Small intestine (tissue), 7 donors: ENCODE measurements around the gene FBXO41. TPM values are rescaled to one million over a fixed set of nuclear protein-coding genes. Genes with fewer than 3 reads are reported as not detected.
"Not testable (repeated sequence)": the region's sequence is repeated elsewhere in the genome, so short reads cannot be mapped to it uniquely, and the experiment has no call there.

Source experiments
- DNase-seq, 2 donors: peaks; one replicate each; pipeline versions ENCODE4 v3.0.0 to v3.0.0-alpha.2; 2013
- FAIRE-seq: peaks from 2 replicates; lab custom pipeline; 2012; peaks lifted over from hg19 to GRCh38; lab: Jason Lieb, UNC
- H3K27ac ChIP-seq, 3 donors: one replicate each; pipeline ENCODE4 v1.5.1; 2013; ENCODE audit warnings: low read length in 2 of 3, mild to moderate bottlenecking in 2 of 3, control low read depth in 1 of 3, inconsistent platforms in 1 of 3, low read depth in 1 of 3, moderate library complexity in 1 of 3
- H3K27me3 ChIP-seq, 3 donors: one replicate each; pipeline ENCODE4 v1.6.1; 2013; ENCODE audit warnings: low read length in 3 of 3, inconsistent platforms in 1 of 3; ENCODE audit not compliant: control insufficient read depth in 3 of 3, insufficient read depth in 3 of 3
- H3K36me3 ChIP-seq, 3 donors: one replicate each; pipeline ENCODE4 v1.6.1; 2013; ENCODE audit warnings: low read length in 3 of 3, inconsistent platforms in 1 of 3, low read depth in 1 of 3, mild to moderate bottlenecking in 1 of 3, moderate library complexity in 1 of 3; ENCODE audit not compliant: control insufficient read depth in 3 of 3, insufficient read depth in 2 of 3
- H3K4me1 ChIP-seq, 3 donors: one replicate each; pipeline ENCODE4 v1.6.1; 2013; ENCODE audit warnings: low read length in 2 of 3, inconsistent platforms in 1 of 3, low read depth in 1 of 3, mild to moderate bottlenecking in 1 of 3, moderate library complexity in 1 of 3; ENCODE audit not compliant: control insufficient read depth in 3 of 3, insufficient read depth in 2 of 3
- H3K4me3 ChIP-seq, 3 donors: one replicate each; pipeline ENCODE4 v1.5.1; 2013; ENCODE audit warnings: low read length in 3 of 3, control low read depth in 1 of 3, inconsistent platforms in 1 of 3, low read depth in 1 of 3, mild to moderate bottlenecking in 1 of 3, moderate library complexity in 1 of 3
- H3K9me3 ChIP-seq, 2 donors: one replicate each; pipeline ENCODE4 v1.6.1; 2013; ENCODE audit warnings: low read depth in 1 of 2, low read length in 1 of 2; ENCODE audit not compliant: control insufficient read depth in 2 of 2, insufficient read depth in 1 of 2
- WGBS, 3 donors: extraction: QIAGEN DNeasy Blood & Tissue Kit; methylation state at CpG; one replicate each; pipeline ENCODE4 v1.1.7; 2013; 5-methylcytosine and 5-hydroxymethylcytosine counted together
- polyA plus RNA-seq, 4 donors: library from polyadenylated mRNA; stranded (reverse) in 3 of 4; unstranded in 1 of 4; fragments of 200-250 nt in 3 of 4; fragments of 120-200 nt in 1 of 4; gene quantifications; one replicate each; pipeline versions ENCODE4 v1.2.1 to v1.2.3, GENCODE V29; 2013
- donor health status: healthy with polysubstance abuse.
- donor health status: control.
- donor health status: control.
- donor health status: Bipolar disorder and iron deficiency.
- donor health status: healthy.

FBXO41 gene
- polyA plus RNA-seq, 4 donors = 0.54 to 2.1 (median 1.0) TPM

DNA sequence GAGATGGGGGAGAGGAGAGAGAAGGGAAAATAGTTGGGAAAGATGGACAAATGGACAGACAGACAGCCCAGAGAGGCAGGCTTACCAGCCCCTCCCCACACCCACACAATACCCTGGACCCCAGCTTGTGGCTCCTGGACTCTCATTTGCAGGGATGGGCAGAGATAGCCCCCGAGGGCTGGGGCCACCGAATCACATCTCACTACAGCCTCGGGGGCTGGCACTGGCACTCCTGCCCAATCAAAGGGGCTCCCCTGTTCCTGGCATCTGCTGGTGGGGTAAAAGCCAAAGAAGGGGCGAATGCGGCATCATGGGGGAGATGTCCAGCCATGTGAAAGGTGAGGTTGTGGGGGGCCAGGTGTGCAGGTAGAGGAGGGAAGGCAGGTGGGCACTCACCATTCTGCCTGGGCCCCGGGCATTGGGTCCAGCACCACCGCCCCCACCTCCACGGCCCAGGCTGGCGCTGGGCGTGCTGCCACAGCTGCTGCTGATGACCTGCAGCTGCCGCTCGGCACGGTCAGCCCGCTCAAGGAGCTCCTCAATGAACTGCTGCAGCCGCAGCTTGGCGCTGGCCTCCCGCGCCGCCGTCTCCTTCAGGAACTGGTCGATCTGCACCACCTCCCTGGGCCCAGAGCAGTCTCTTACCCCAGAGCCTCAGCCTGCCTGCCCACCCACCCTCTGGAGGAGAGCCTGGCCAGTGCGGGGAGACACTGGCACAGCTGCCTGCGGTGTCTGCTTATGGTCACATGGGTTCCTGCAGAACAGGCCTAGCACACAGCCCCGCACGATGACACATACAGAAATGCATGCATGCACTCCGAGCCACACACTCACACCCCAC is 18.0 kb downstream of the FBXO41 start:
- 91 to 95% (median 94%) methylated on average over 21 to 26 of the region's 26 CpGs for WGBS, 3 donors
- Histone ChIP-seq H3K27me3 (peaks cover 0 to 19% (median 0%) of the 10 kb centered on the region in 3 donors), H3K4me3 (no peak overlapping the region), H3K4me1 (peaks cover 0 to 4% (median 0%) of the 10 kb centered on the region in 3 donors), H3K36me3 (peaks cover 0 to 6% (median 0%) of the 10 kb centered on the region in 3 donors), H3K27ac (no peak overlapping the region), H3K9me3 (no peaks in the 10 kb centered on the region)
- no peak for DNase-seq
- no peak for FAIRE-seq

GRCh38 chr2:73265298-73266060 is 18.8 kb downstream of the FBXO41 start:
- peaks cover 0 to 19% (median 0%) of the 10 kb centered on the region in 3 donors for H3K27me3 ChIP-seq

GRCh38 chr2:73264783-73265182 is 19.5 kb downstream of the FBXO41 start:
- no peaks in the 10 kb centered on the region for H3K9me3 ChIP-seq
- no peak for DNase-seq
- no peak overlapping the region for H3K4me3 ChIP-seq
- FAIRE-seq = no peak
- WGBS, 3 donors = 81 to 88% (median 82%) methylated on average over 4 of the region's 4 CpGs
- peaks cover 0 to 7% (median 0%) of the 10 kb centered on the region in 3 donors for H3K36me3 ChIP-seq
- H3K27ac ChIP-seq = no peak overlapping the region
- peaks cover 0 to 4% (median 0%) of the 10 kb centered on the region in 3 donors for H3K4me1 ChIP-seq
- peaks cover 0 to 14% (median 0%) of the 10 kb centered on the region in 3 donors for H3K27me3 ChIP-seq

More at GRCh38 chr2:73265298-73266060, 18.8 kb downstream of the FBXO41 start:
- H3K9me3 ChIP-seq = no peaks in the 10 kb centered on the region
- H3K4me3 ChIP-seq = no peak overlapping the region
- WGBS, 3 donors = 93 to 96% (median 96%) methylated on average over 25 to 28 of the region's 28 CpGs
- peaks cover 0 to 4% (median 0%) of the 10 kb centered on the region in 3 donors for H3K4me1 ChIP-seq
- H3K36me3 ChIP-seq = peaks cover 0 to 6% (median 0%) of the 10 kb centered on the region in 3 donors
- FAIRE-seq (no peak), DNase-seq (no peak)
- H3K27ac ChIP-seq = no peak overlapping the region

- FAIRE-seq = no peak
- 92 to 97% (median 95%) methylated on average over 15 of the region's 15 CpGs for WGBS, 3 donors
These were observed 20.0 kb downstream of the FBXO41 start for GRCh38 chr2:73264332-73264606.

DNA sequence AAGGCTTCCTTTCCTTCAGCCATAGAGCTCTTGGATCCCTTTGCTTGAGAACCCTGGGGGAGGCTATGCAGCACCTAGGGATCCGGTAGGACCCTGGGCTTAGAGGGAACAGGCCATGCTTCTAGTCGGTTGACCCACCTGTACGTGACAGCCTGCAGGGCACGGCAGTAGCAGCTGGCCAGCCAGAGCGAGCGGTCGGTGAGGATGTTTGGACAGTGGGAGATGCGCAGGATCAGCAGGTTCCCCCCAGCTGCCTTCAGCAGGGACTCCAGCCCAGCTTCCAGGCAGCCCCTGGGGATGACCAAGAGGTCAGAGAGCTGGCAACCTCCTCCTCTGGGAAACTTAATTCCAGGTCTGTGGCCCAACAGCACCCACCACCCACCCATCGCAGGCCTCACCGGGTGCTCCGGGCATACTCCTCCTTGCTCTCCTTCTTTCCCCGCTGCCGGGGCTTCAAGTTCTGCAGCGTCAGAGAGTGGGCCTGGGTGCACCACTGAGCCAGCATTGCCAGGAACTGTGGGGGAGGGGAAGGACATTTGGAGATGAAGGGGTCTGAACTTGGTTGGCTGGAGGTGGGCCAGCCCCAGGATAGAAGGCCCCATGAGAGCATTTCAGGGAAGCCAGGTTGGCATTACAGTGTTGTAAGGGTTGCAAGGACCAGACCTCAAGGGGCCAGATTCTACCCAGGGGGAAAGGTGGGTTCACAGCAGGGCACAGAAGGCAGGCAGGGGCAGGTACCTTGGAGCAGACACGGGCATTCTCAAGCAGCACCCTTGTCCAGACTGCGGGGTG is 20.5 kb downstream of the FBXO41 start:
- no peak for FAIRE-seq

More at GRCh38 chr2:73264332-73264606, 20.0 kb downstream of the FBXO41 start:
- H3K27ac ChIP-seq = no peak overlapping the region
- no peak for DNase-seq
- no peaks in the 10 kb centered on the region for H3K9me3 ChIP-seq
- H3K27me3 ChIP-seq = peaks cover 0 to 14% (median 0%) of the 10 kb centered on the region in 3 donors
- H3K36me3 ChIP-seq = peaks cover 0 to 10% (median 0%) of the 10 kb centered on the region in 3 donors
- no peak overlapping the region for H3K4me3 ChIP-seq
- peaks cover 0 to 4% (median 0%) of the 10 kb centered on the region in 3 donors for H3K4me1 ChIP-seq

DNA sequence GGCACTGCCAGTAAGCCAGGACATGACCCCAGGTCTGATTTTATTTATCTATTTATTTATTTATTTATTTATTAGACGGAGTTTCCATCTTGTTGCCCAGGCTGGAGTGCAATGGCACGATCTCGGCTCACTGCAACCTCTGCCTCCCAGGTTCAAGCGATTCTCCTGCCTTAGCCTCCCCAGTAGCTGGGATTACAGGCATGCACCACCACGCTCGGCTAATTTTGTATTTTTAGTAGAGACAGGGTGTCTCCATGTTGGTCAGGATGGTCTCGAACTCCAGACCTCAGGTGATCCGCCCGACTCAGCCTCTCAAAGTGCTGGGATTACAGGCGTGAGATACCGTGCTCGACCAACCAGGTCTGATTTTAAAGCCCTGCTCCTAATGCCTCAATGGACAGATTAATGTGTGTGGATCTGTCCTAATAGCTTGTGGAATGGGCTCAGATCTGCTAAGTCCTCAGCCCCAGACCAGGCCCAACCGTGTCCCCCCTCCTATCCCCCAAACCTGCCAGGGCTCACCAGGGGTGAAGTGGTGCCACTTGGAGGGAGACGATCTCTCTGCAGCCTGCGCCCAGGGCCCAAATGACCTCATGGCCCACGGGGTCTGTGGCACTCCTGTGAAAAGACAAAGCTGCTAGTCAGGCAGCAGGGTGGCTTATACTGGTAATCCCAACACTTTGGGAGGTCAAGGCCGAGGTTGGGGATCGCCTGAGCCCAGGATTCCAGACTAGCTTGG is 21.4 kb downstream of the FBXO41 start:
- H3K27me3 ChIP-seq, H3K4me1 ChIP-seq, H3K4me3 ChIP-seq, H3K27ac ChIP-seq, DNase-seq, H3K9me3 ChIP-seq, FAIRE-seq: not testable (repeated sequence)
- peaks cover 0 to 11% (median 0%) of the 10 kb centered on the region in 3 donors for H3K36me3 ChIP-seq
- 92 to 95% (median 93%) methylated on average over 18 of the region's 18 CpGs for WGBS, 3 donors

More for the DNA sequence above, 20.5 kb downstream of the FBXO41 start:
- H3K27ac ChIP-seq = no peak overlapping the region
- no peaks in the 10 kb centered on the region for H3K9me3 ChIP-seq
- 95 to 97% (median 96%) methylated on average over 16 of the region's 16 CpGs for WGBS, 3 donors
- DNase-seq = no peak
- H3K4me1 ChIP-seq = peaks cover 0 to 4% (median 0%) of the 10 kb centered on the region in 3 donors
- peaks cover 0 to 11% (median 0%) of the 10 kb centered on the region in 3 donors for H3K36me3 ChIP-seq
- H3K4me3 ChIP-seq = no peak overlapping the region
- H3K27me3 ChIP-seq = peaks cover 0 to 12% (median 0%) of the 10 kb centered on the region in 3 donors

- no peak for DNase-seq
- WGBS, 3 donors = 93 to 99% (median 94%) methylated on average over 4 of the region's 4 CpGs
- Histone ChIP-seq H3K4me1 (no peaks in the 10 kb centered on the region), H3K27ac (no peak overlapping the region), H3K27me3 (no peaks in the 10 kb centered on the region), H3K4me3 (no peak overlapping the region), H3K9me3 (no peaks in the 10 kb centered on the region), H3K36me3 (peaks cover 0 to 11% (median 0%) of the 10 kb centered on the region in 3 donors)
- no peak for FAIRE-seq
These were observed 22.1 kb downstream of the FBXO41 start for GRCh38 chr2:73262108-73262651.
